Right atrium auricular region (tissue), 2 donors: ENCODE measurements around the gene PRKX. TPM values are rescaled to one million over a fixed set of nuclear protein-coding genes. Genes with fewer than 3 reads are reported as not detected.
A peak's percentile ranks its signal among the peaks of the same experiment; 100 is the strongest.
"Not testable (repeated sequence)": the region's sequence is repeated elsewhere in the genome, so short reads cannot be mapped to it uniquely, and the experiment has no call there.

Source experiments
- DNase-seq: peaks from one replicate; pipeline ENCODE4 v3.0.0-alpha.2; 2019; ENCODE audit warnings: low spot score
- H3K27ac ChIP-seq, 2 donors: fragments of 200-600 bp; sonication (generic); 1 replicate in 1 of 2; 2 replicates in 1 of 2; pipeline ENCODE4 v1.5.1; 2016 to 2019
- H3K27me3 ChIP-seq, 2 donors: fragments of 200-600 bp; sonication (generic); one replicate each; pipeline versions ENCODE4 v1.5.1 to v1.6.0; 2017 to 2019
- H3K36me3 ChIP-seq: fragments of 200-600 bp; sonication (generic); one replicate; pipeline ENCODE4 v1.5.1; 2016
- H3K4me1 ChIP-seq, 2 donors: fragments of 200-600 bp; sonication (generic); one replicate each; pipeline versions ENCODE4 v1.5.1 to v1.6.0; 2017 to 2019
- H3K4me3 ChIP-seq, 2 donors: fragments of 200-600 bp; sonication (generic); 1 replicate in 1 of 2; 2 replicates in 1 of 2; pipeline ENCODE4 v1.5.1; 2017 to 2019; ENCODE audit warnings: mild to moderate bottlenecking in 1 of 2, moderate library complexity in 1 of 2
- H3K9me3 ChIP-seq, 2 donors: fragments of 200-600 bp; sonication (generic); one replicate each; pipeline ENCODE4 v1.5.1; 2019
- CTCF ChIP-seq, 2 donors: fragments of 200-600 bp; sonication (generic); IDR thresholded peaks; one replicate each; pipeline ENCODE4 v1.5.1; 2019; ENCODE audit warnings: antibody characterized with exemption in 2 of 2
- total RNA-seq, 2 donors: library from RNA; depleted of rRNA; stranded (reverse); fragments of >200 nt; gene quantifications; one replicate each; pipeline ENCODE4 v1.1.0, GENCODE V29; 2016

Gene PRKX
- total RNA-seq = 1 to 10 TPM; 2.6 to 7.4 TPM

DNA sequence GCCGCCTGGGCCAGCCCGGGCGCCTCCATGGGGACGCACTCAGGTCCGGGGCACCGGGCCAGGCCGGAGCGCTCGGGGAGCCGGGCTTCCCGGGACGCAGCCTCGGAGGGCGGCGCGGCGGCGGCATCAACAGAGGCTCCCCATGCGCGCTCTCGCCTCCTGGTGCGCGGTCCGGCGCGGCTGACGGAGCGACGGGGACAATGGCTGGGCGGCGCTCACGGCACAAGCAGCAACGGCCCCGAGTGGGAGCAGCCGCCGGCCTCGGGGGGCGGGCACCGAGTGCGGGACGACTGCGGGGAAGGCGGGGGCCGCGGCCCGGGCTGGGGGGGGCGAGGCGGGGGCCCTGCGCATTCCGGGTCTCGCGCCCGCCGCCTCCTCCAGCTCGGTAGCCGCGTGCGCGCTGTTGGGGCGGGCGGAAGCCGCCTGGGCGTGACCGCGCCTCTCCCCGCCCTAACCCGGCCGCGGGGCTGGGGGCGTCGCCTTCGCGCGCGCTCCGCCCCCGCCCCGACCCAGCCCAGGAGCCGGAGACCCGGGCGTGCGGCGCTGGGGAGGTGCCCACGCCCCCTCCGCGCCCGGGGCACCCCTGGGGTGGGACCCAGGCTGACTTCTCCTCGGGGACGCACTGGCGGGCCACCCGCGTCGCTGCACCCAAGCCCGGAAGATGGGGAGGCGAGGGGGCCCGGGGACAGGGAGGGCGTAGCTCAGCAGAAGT is at the start of gene PRKX:
Gene PRKX (minus strand): TSS at position 425 of the 712 bp plus-strand sequence. CDS start 396 bp downstream, at position 29.
- DNase-seq = no peak
- H3K27ac ChIP-seq = peak within 1 kb of the TSS; percentile 69 to 73

GRCh38 chrX:3763111-3763510 is 49.7 kb upstream of the PRKX start:
- Histone ChIP-seq H3K9me3 (no peaks in the 10 kb centered on the region), H3K4me3 (no peak overlapping the region), H3K36me3 (no peaks in the 10 kb centered on the region), H3K4me1 (no peaks in the 10 kb centered on the region), H3K27ac (no peak overlapping the region), H3K27me3 (no peaks in the 10 kb centered on the region)
- no peak for TF ChIP-seq CTCF (IDR thresholded peaks at IDR 0.05)
- DNase-seq = no peak

More for the DNA sequence above, at the start of gene PRKX:
- no peaks in the 10 kb centered on the region for H3K36me3 ChIP-seq
- no peaks in the 10 kb centered on the region for H3K4me1 ChIP-seq
- no peaks in the 10 kb centered on the region for H3K27me3 ChIP-seq
- peak within 1 kb of the TSS; percentile 49 to 66 for H3K4me3 ChIP-seq
- no peaks in the 10 kb centered on the region for H3K9me3 ChIP-seq
- no peak for TF ChIP-seq CTCF (IDR thresholded peaks at IDR 0.05)

- Histone ChIP-seq H3K4me1 (no peaks in the 10 kb centered on the region), H3K27me3 (no peaks in the 10 kb centered on the region), H3K4me3 (no peak overlapping the region), H3K36me3 (no peaks in the 10 kb centered on the region), H3K9me3 (no peaks in the 10 kb centered on the region), H3K27ac (no peak overlapping the region)
- DNase-seq = no peak
- TF ChIP-seq CTCF (IDR thresholded peaks at IDR 0.05) = no peak
Observed at GRCh38 chrX:3757510-3758025, 44.1 kb upstream of the PRKX start.

GRCh38 chrX:3748052-3748559 is 34.7 kb upstream of the PRKX start:
- no peak overlapping the region for H3K27ac ChIP-seq
- no peaks in the 10 kb centered on the region for H3K27me3 ChIP-seq
- H3K9me3 ChIP-seq = no peaks in the 10 kb centered on the region
- no peaks in the 10 kb centered on the region for H3K4me1 ChIP-seq
- DNase-seq = no peak
- TF ChIP-seq CTCF (IDR thresholded peaks at IDR 0.05) = no peak
- H3K4me3 ChIP-seq = no peak overlapping the region
- no peaks in the 10 kb centered on the region for H3K36me3 ChIP-seq

GRCh38 chrX:3743801-3744439 is 30.5 kb upstream of the PRKX start:
- no peaks in the 10 kb centered on the region for H3K4me1 ChIP-seq
- no peak for TF ChIP-seq CTCF (IDR thresholded peaks at IDR 0.05)
- peaks cover 0 to 9% of the 10 kb centered on the region in 2 donors for H3K9me3 ChIP-seq
- H3K36me3 ChIP-seq = no peaks in the 10 kb centered on the region
- no peaks in the 10 kb centered on the region for H3K27me3 ChIP-seq
- no peak overlapping the region for H3K27ac ChIP-seq
- DNase-seq = no peak
- H3K4me3 ChIP-seq = no peak overlapping the region

DNA sequence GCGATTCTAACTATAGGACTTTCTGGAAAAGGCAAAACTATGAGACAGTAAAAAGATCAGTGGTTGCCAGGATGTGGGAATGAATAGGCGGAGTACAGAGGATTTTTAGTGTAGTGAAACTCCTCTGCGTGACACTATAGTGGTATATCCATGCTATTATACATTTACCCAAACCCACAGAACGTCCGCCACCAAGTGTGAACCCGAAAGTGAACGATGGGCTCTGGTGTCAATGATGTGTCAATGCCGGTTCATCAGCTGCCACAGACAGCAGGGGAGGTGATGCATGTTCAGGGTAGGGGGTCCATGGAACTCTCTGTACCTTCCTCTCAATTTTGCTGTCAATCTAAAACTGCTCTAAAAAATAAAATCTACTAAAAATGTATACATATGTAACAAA is 27.5 kb upstream of the PRKX start:
- H3K4me1 ChIP-seq, H3K27ac ChIP-seq, H3K36me3 ChIP-seq, DNase-seq, H3K9me3 ChIP-seq, H3K27me3 ChIP-seq, H3K4me3 ChIP-seq: not testable (repeated sequence)
